GM12874 (cell line): ENCODE data around the gene C20orf173.
A peak's percentile ranks its signal among the peaks of the same experiment; 100 is the strongest.

Experiments
- CTCF ChIP-seq: IDR thresholded peaks from 2 replicates; pipeline ENCODE4 v1.5.1; 2011; ENCODE audit warnings: low read depth, mild to moderate bottlenecking, control low read depth, low read length, moderate library complexity; ENCODE audit not compliant: insufficient read depth

The C20orf173 gene

GRCh38 chr20:35529552-35529951 is at the start of gene C20orf173:
C20orf173 (minus strand) TSS chr20:35529652; CDS start chr20:35529373, 279 bp downstream.
- TF ChIP-seq CTCF, result no peak

- TF ChIP-seq CTCF, result no peak
Measured at GRCh38 chr20:35579196-35579595, 49.7 kb upstream of the C20orf173 start.

- no peak for TF ChIP-seq CTCF
Measured at GRCh38 chr20:35578469-35578868, 49.0 kb upstream of the C20orf173 start.

- no peak for TF ChIP-seq CTCF
Measured at GRCh38 chr20:35576816-35577215, 47.4 kb upstream of the C20orf173 start.

GRCh38 chr20:35575958-35576357 is 46.5 kb upstream of the C20orf173 start:
- no peak for TF ChIP-seq CTCF

GRCh38 chr20:35572838-35573237 is 43.4 kb upstream of the C20orf173 start:
- no peak for TF ChIP-seq CTCF

GRCh38 chr20:35571555-35571954 is 42.1 kb upstream of the C20orf173 start:
- no peak for TF ChIP-seq CTCF

GRCh38 chr20:35568645-35569044 is 39.2 kb upstream of the C20orf173 start:
- peak; percentile 27; the same call in 1 of the 2 replicates for TF ChIP-seq CTCF
